GM21825 (cell line): ENCODE data around the gene LRBA.

Experiments
- ATAC-seq: cut with Tn5 transposase; IDR thresholded peaks from one replicate; pipeline ENCODE4 v1.9.1; 2021; ENCODE audit warnings: mild to moderate bottlenecking, moderate library complexity; ENCODE audit not compliant: unreplicated experiment

Gene LRBA

DNA sequence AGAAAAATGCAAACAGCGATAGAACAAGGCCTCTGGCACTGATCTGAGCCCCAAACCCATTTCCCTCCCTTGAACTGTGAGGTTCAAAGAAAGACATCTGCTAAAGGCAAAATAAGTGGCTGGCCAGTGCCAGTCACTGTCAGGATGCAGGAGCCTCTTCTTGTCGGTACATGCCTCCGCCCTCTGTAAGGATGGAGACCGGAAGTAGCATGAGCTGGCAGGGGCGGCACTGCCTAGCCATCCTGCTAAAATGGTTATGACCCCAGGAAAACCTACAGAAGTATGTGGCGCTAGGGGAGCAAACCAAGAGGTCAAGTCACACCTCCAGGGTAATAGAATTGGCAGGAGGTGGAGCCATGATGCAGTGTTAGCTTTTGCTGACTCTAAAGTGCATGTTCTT is 756.5 kb downstream of the LRBA start:
- no peak for ATAC-seq

DNA sequence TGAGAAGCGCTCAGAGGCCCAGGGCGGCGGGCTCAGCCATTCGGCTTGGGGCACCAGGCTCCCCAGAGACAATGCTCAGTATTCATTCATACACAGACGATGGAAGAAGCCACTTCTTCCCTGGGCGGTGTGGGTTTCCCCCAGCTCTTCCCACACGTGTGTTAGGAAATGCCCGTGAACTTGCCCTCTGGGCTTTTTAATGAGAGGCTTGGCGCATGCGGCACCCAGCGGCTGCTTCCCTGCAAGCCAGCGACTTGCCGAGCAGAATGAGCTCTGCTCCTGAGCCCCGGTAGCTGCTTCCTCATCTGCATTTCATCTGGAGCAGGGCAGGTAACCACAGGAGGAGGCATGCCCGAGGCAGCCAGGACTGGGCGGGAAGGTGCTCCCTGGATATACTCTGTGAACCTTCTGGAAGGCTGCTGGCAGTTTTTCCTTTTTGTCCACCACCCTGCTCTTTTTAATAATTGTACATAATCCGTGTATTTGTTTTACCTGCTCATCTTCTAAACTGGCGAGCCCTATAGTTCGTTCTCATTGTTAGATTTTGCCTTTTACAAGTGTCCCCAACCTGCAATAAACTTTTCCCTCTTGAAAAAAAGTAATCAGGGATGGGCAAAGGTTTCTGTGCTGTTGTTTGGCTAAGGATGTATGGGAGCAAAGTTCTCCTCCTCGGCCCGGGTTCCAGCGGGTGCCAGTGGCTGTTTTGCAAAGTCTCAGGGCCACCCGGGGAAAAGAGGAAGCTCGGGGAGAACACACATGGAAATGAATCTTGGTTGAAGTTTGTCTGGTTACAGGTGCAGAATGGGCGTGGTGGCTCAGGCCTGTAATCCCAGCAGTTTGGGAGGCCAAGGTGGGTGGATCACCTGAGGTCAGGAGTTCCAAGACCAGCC is 758.0 kb downstream of the LRBA start:
- no peak for ATAC-seq

DNA sequence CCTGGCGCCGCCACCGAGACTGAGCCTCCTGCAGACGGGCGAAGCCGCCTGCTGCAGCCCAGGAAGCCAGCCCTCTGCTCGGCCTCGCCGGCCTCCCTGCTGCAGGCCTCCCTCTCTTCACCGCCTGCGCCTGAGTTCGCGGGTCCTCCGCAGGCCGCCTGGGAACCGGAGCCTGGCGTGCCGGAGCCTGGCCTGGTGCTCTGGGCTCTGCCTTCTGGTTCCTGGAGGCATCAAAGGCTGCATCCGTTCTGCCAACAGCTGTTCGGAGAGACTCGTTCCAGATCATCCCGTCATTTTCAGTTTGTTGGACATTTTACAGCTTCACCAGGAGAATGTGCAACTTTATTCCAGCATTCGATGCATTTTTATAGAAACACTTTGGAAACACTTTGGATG is 758.9 kb downstream of the LRBA start:
- no peak for ATAC-seq

DNA sequence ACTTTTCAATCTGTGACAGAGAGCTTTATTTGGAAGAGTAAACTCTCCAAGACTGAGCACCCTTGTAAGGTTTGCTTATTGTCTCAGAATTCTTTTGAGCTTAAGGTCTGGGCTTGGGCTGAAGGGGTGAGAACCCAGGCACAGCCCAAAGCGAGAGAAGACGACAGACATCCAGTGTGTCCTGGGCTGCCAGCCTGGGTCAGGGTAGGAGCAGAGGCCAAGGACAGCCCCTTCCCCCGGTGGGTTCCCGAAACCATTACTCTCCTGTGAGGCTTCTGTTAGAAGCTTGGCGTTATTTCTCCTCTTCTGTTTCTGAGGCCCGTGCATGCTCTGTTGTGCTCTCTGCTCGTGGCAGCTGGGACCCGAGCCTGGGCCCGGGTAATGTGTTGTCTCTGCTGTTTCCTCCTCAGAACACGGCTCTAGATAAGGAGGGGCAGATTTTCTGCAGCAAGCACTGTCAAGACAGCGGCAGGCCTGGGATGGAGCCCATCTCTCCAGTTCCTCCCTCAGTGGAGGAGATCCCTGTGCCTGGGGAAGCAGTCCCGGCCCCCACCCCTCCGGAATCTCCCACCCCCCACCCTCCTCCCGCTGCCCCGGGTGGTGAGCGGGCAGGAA is 759.4 kb downstream of the LRBA start:
- no peak for ATAC-seq

DNA sequence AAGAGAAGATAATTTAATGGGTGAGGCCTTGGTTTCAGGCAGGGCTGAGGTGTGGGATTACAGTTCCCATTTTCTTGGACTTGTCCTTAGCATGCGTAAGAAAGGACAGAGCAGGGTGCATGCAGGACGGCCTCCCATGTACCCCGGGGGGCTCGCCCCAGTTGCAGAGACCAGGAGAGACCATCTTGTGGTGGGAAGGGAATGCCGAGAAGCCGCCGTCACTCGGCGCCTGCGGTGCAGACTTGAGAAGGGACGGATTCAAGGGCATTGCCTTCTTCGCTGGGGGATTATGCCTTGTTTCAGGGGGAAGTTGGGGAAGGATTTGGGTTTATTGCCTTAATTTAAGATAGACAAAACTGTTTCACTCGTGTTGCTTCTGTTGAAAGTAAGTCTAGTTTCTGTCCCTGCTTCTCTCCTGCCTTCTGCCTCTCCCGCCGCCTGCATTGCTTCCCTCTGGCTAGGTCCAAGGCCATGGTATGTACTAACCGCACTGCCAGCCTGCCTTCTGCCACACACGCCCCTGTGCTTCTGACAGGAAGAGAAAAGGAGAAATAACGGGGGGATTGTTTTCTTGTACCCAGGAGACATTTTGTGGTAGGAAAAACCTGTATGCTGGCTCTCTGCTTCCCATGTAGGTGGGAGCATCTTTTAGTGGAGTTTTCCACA is 761.0 kb downstream of the LRBA start:
- ATAC-seq, result no peak

DNA sequence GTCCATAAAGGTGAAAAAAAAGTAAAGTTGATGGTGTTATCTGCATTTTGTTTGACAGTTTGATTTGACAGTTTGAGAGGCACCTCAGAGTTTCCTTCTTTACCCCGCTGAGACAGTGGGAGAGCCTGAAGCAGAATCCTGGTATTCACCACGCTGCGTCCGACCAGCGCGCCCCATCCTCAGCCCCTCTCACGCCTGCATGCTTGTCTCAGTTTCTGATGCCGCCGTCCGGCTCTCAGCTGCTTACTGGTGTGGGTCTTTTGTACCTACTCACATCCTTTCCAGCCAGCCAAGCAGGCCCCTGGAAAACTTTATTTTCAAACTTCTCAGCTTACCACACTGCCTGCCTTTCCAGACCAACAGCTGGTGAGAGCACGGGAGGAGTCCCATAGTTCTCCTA is 761.7 kb downstream of the LRBA start:
- ATAC-seq, result no peak

DNA sequence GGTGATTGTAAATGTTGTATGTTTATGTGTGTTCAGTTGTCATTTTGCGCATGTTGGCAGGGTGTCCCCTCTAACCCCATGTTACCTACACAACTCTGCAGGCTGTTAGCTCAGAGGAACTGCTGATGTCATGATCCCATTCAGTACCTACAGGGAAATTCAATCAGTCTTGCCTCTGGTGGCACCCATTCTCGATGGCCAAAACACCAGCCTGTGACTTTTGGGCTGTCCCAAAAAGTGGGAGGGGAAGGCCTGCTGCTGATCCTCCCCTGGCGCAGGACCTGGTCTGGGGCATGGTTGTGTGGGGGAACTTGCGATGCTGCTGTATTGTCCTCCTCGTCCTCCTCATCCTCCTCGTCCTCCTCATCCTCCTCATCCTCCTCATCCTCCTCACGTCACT is 762.3 kb downstream of the LRBA start:
- no peak for ATAC-seq

DNA sequence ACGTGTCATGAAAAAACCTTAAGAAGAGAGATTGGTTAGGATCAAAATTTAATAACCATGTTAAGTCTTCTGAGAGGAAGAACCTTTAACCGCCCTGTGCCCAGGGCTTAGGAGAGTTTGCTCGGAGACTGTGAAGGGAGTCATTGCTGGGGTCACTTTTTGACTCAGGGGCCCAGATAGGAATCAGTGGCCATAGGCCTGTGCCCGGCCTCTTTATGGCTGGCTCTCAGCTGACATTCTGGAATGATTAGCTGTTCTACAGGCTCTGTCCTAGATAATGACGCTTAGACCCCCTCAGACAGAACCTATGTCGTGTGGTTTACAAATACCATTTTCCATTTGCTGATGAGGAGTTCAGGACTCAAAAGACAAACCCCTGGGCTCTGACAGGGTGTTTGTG is 762.8 kb downstream of the LRBA start:
- ATAC-seq, result no peak

DNA sequence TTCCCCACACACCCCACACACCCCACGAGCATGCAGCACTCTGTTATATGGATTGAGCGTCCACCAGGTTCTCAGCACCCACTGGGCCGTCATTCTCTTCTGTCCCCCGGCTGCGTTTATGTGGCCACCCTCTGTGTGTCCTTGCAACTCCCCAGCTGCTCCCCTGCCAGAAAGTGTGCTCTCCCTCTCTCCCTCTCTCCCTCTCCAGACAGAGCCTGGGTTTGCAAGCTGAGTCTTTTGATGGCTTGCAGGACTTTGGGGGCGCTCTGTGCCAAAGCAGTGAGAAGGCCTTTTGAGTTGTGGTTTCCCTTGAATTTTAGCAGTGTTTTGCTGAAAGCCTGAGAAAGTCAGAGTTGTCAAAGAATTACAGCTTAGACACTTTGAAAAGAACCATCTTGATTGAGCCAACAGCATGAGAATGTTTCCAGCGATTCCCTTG is 763.3 kb downstream of the LRBA start:
- no peak for ATAC-seq

DNA sequence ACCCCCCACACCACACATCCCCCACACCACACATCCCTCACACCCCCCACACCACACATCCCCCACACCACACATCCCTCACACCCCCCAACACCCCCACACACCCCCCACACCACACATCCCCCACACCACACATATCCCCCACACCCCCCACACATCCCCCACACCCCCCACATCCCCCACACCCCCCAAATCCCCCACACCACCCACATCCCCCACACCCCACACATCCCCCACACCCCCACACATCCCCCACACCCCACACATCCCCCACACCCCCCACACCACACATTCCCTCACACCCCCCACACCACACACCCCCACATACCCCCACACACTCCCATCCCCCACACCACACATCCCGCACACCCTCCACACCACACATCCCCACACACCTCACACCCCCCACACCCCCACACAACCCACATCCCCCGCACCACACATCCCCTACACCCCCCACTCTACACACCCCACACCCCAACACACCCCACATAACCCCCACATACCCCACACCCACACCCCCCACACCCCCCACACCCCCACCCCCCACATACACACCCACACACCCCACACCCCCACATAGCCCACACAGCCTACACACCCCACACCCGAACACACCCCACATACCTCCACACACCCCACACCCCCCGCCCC is 764.0 kb downstream of the LRBA start:
- no peak for ATAC-seq

DNA sequence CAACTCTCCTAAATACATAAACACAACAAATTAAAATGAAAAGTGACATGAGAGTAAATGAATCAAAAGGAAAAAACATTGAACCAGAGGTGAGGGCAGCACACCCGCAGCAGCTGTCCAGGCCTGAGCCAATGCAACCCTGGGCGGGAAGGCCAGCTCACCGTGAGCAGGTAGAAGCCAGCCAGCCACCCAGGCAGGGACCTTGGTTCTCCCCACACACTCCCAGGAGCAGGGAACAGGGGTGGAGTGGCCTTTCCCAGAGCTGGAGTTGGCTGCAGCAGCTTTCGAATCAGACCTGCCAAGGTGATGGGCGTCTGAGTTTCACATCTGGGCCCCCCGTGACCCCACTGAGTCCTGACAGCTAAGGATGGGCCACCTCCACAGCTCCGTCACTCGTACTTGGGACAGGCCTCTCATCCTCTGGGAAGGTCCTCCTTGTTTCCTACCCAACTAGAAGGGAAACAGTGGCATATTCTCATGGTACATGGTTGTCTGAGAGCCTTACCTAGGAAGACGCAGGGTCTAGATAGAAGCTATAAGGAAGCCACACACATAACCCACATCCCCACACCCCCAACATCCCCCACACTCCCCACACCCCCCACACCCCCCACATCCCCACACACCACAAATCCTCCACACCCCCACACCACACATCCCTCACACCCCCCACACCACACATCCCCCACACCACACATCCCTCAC is 764.6 kb downstream of the LRBA start:
- no peak for ATAC-seq

DNA sequence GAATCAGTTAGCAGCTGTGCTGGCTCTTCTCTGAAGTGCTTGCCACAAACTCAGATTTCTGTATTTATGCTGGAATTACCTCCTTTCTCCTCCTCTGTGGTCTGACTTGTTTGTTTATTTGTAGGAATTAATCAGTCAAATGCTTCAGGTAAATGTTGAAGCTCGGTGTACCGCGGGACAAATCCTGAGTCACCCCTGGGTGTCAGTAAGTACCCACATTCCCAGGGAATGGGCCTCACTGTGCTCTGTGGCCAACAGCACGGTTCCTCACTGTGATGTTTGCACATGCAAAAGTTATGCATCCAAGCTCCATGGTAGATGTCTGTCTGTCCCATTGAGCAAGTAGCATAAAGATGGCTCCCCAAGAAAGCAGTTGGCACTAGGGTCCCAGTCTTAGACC is 766.9 kb downstream of the LRBA start:
- ATAC-seq, result no peak

DNA sequence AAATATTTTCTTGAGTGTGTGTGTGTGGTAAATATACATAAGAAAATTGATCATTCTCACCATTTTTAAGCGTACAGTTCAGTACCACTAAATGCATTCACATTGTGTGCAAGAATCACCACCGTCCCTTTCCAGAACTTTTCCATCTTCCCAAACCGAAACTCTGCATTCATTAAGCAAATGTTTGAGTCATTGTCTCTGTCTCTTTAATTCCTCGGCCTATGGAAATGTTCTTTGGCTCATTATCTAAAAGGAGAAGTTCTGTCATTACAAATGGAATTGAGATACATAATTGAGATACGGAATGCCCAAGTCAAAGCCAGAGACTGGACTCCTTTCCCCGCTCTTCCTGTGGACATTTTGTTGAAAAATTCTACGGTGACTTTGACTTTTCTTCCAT is 767.9 kb downstream of the LRBA start:
- no peak for ATAC-seq

DNA sequence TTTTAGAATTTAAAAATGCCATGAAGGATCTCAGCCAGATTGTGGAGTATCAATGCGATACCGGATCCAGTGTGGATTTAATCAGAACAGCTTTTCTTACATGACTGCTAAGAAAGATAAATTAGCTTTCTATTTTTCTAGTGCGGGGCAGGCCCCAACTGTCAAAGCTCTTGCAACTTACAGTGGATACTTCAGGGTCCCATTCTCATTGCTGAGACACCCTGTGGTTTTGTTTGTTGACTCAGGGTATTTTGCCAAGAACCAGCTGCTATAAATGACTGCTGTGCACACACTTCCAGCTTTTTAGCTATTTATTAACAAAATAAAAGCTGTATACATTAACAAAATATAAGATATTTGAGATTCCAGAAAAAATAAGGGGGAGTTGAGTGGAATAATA is 770.5 kb downstream of the LRBA start:
- ATAC-seq, result no peak

DNA sequence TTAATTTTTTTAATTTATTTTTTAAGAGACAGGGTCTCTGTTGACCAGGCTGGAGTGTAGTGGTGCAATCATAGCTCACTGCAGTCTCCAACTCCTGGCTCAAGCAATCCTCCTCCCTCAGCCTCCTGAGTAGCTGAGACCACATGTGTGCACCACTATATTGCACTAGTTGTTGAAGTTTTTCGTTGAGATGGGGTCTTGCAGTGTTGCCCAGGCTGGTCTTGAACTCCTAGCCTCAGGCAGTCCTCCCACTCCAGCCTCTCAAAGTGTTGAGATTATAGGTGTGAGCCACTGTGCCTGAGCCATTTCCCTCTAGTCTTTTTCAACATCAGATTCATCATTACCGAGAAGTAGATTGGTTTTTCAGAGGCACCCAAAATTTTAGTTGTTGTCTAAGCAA is 771.2 kb downstream of the LRBA start:
- ATAC-seq, result no peak

DNA sequence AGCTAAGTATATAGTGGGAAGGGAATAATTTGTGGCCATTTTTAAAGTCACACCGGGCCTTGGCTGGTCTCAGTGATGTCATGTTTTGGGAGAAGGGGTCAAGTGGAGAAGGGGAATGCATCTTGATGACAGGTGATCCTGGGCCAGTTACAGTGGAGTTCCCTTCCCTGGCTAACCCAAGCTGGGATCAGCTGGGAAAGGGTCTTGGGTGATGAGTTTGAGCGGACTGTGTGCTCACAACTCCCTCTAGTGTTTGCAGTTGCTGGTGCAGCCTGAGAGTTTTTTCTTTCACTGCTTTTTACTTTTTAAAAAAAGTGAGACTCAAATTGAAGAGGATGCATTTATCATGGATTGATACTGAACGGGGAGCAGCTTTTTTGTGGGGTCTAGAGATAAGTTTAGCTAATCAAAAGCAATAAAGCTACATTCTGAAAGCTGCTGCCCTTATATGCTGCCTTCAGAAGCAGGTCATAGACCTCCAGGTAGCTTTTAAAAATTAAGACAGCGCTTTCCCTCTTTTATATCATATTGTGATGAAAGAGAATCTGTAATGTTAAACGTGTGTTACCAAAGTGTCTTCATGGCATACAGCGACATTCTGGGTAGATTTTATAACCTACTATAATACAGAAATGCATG is 772.1 kb downstream of the LRBA start:
- ATAC-seq, result no peak

DNA sequence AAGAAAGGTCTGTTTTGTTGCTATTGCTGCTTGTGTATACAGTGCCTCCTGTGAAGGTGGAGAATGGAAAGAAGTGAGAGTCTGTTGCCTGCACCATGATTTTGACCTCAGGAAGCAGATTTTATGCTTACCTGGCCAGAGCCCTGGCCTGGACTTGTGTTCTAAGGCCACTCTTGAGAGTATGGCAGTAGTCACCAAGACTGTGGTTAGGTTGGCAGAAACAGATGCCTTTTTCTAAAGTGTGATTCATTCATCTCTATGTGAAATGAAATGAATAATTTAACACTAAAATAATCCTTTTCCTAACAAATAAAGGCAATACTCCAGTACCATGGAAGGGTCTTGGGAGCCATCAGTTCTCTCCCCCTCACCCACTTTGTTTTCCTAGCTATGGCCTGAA is 775.1 kb downstream of the LRBA start:
- no peak for ATAC-seq

DNA sequence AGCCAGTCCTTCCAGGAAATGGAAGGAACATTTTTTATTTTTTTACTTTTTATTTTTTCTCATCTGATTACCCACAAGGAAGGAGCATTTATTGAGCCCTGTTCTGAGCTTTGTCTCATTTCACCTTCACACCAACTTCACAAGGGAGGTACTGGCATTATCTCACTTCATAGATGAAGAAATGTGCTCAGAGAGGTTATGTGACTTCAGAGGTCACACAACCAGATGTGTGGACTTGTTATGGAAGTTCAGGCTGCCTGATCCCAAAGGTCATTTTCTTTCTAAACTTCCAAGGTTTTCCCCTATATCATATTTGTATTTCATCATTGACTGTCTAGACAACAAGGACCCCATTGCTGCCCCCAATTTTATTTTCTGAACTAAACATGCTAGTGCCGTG is 776.5 kb downstream of the LRBA start:
- no peak for ATAC-seq

DNA sequence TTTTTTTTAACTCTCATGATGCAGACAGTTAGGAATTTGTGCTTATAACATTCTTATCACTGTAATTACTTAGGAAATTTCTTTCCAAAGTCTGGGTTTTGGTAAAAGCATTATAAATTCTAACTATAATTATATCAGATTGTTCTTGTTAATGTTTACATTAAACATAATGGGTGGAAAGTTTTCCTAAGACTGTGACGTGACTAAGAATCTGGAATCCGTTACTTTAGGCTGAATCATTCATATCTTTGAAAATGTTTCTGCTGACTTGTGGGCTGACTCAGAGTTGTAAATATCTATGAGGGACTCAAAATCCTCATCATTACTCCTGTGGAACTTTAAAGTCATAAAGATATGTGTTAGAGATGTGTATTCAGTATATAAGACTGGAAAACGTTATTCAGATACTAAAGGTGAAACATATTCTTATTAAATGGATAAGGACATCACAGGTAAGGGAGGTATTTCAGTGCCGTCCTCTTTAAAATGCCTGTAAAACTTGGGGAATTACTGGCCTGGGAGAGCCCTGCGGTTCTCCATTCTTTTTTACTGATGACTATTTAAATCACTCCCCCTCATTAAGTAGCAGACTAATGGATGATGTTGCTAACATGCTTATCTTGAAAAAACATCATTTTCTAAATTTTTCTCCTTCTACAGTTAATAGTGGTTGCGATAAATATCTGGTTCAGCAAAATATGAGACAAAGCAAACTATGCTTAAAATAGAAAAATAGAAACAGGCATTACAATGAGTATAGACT is 777.8 kb downstream of the LRBA start:
- ATAC-seq, result no peak

DNA sequence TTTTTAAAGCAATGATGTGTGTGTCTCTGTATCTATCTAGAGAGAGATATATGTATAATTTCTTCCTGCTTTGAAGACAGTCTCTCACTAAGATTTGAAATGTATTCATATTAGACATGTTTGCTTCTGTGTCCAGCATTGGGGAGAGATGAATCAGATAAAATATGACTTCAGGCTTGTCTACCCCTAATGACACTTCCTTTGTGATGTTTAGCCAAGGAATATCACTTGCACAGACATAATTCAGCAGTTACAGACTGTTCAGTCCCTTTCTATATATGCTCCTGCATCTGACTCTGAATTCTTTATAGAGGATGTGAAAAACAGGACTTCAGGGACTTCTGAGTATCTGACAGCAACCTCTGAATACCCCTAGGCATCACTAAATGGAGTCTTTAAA is 778.5 kb downstream of the LRBA start:
- ATAC-seq, result no peak
